LNCaP clone FGC (cell line): ENCODE measurements around the gene BUD31.

Experiments used
- DNase-seq: peaks from one replicate; pipeline ENCODE4 v3.0.0-alpha.2; 2011; ENCODE audit warnings: low read depth
- H3K4me3 ChIP-seq: 2 replicates; pipeline ENCODE4 v1.5.1; 2011; ENCODE audit warnings: mild to moderate bottlenecking, low read depth, low read length, control low read depth
- TF ChIP-seq, protein P1 (sequence below): IDR thresholded peaks from 2 replicates; pipeline ENCODE4 v1.5.1; 2012; ENCODE audit warnings: mild to moderate bottlenecking; ENCODE audit not compliant: control insufficient read depth, insufficient read depth; ENCODE audit errors: extremely low read depth

The BUD31 gene

DNA sequence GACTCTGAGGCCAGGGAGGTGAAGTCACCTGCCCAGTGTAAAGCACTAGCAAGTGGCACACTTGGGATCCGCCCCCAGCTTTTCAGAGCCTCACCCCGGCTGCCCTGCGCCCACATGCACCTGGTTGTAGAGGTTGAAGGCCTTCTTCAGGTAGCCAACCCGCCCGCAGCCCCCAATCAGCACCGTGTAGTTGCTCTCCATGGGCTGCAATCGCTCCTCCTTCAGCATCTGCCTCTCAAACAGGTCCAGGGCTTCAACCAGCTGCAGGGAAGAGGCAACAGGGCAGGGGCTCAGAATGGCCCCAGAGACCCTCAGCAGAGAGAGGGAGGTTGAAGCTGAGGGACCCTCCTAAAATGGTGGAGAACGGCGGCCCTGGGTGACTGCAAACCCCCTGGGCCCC is 24.4 kb downstream of the BUD31 start:
- no peak overlapping the region for H3K4me3 ChIP-seq
- no peak for DNase-seq
- TF ChIP-seq, protein P1, sequence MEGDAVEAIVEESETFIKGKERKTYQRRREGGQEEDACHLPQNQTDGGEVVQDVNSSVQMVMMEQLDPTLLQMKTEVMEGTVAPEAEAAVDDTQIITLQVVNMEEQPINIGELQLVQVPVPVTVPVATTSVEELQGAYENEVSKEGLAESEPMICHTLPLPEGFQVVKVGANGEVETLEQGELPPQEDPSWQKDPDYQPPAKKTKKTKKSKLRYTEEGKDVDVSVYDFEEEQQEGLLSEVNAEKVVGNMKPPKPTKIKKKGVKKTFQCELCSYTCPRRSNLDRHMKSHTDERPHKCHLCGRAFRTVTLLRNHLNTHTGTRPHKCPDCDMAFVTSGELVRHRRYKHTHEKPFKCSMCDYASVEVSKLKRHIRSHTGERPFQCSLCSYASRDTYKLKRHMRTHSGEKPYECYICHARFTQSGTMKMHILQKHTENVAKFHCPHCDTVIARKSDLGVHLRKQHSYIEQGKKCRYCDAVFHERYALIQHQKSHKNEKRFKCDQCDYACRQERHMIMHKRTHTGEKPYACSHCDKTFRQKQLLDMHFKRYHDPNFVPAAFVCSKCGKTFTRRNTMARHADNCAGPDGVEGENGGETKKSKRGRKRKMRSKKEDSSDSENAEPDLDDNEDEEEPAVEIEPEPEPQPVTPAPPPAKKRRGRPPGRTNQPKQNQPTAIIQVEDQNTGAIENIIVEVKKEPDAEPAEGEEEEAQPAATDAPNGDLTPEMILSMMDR = no peak

DNA sequence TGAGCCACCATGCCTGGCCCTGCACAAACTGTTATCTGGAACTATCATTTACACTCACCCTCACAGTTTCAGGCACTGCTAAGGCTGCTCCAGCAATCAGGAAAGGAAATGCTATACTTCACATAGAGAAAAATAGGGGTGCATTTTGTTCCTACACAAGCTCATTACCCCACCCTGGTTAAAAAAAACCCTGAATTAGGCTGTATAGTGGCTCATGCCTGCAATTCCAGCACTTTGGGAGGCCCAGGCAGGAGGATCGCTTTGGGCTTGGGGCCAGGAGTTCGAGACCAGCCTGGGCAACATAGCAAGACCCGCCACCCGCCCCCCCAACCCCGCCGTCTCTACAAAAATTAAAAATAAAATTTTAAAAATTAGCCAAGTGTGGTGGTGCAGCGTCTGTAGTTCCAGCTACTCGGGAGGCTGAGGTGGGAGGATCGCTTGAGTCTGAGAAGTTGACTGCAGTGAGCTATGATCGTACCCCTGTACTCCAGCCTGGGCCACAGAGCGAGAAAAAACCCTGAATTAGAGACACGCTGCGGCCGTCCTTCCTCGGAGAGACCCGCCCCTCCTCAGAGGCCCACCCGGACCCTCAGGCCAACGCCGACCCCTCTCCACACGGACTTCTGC is 29.3 kb downstream of the BUD31 start:
- no peak for DNase-seq
- TF ChIP-seq, protein P1 = no peak
- peak overlapping the region; percentile 97 for H3K4me3 ChIP-seq

DNA sequence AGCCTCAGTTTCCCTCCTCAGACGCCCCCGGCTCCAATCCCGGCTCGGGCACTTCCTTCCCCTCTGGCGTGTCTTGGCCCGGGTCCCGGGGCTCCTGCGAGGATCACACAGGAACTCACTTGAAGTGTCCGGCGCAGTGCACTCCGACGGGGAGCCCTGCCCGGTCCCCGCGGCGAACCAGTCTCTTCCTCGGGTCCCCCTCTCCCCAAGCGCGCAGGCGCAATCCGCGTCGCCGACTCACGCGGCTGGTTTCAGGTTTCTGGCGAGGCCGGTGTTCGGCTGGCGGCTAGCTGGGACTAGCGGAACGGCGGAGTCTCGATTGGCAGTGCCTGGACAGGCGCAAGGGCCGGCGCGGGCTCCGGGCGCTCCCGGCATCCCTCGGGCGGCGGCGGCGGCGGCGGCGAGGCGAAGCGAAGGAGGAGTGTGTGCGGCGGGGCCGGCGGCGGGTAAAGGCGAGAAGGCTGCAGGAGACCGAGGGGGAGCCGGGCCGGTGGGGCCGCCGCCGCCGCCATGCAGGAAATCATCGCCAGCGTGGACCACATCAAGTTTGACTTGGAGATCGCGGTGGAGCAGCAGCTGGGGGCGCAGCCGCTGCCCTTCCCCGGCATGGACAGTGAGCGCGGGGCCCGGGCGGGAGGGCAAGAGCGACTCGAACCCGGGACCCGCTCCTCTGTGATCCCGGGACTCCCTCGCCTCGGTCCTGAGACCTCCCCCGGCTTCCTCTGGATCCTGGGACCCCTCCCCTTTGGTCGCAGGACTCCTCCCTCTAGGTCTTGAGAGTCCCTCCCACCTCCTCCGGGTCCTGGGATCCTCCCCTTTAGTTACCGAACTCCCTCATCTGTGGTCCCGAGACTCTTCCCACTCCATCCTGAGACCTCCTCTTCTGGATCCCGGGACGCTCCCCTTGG is 30.1 kb downstream of the BUD31 start, which contains the start of the genes CPSF4 and PTCD1:
Gene CPSF4 (plus strand): TSS at position 371 of the 908 bp plus-strand sequence. CDS start 140 bp downstream, at position 511.
Gene PTCD1 (minus strand): TSS at position 226 of the 908 bp plus-strand sequence. CDS start 3,556 bp downstream, outside the sequence.
- DNase-seq = peak; percentile 84
- peak within 1 kb of the TSS; percentile 97 for H3K4me3 ChIP-seq
- TF ChIP-seq, protein P1 = no peak

DNA sequence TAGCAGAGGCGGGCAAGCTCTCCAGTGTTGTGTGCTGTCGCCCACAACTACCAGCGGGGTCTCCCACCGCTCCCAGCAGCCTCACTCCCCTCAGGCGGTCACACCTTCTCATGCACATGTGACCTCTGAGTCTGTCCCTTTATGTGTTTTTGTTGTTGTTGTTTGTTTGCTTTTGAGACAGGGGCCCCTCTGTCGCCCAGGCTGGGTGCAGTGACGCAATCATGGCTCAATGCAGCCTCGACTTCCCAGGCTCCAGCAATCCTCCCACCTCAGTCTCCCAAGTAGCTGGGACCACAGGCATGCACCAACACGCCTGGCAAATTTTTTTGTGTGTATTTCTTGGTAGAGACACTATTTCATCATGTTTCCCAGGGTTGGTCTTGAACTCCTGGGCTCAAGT is 31.4 kb downstream of the BUD31 start:
- TF ChIP-seq, protein P1 = no peak
- DNase-seq = no peak
- peak overlapping the region; percentile 97 for H3K4me3 ChIP-seq

DNA sequence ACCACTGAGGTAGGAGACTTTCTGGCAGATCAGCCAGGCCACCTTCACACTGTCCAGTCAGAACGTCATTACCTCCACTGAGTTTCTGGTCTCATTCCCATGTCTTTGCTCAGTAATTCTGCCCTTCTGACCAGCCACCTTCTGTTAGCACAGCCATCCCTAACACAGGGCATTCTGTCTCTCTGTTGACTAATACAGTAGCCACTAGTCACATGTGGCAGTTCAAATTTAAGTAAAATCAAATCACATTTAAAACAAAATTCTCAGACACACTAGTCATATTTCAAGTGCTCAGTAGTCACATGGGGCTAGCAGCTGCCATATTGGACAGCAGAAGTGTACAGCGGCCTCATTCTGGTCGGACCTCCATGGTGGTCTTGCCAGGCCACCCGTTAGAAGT is 37.3 kb downstream of the BUD31 start:
- DNase-seq = no peak
- no peak overlapping the region for H3K4me3 ChIP-seq
- TF ChIP-seq, protein P1 = no peak

DNA sequence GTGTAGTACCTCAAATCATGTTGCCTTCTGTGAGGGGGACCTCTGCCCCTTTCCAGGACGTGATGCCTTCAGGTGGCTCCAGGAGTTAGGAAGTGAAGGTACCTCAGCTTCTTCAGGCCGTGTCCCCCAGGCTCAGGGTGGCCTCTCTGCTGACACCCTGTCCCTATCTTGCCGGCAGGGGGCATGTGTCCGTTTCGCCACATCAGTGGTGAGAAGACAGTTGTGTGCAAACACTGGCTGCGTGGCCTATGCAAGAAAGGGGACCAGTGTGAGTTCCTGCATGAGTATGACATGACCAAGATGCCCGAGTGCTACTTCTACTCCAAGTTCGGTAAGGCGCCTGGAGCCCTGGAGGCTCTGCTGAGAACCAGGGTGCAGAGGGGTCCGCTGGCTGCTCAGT is 39.2 kb downstream of the BUD31 start:
- no peak for DNase-seq
- no peak overlapping the region for H3K4me3 ChIP-seq
- TF ChIP-seq, protein P1 = peak; percentile 68

DNA sequence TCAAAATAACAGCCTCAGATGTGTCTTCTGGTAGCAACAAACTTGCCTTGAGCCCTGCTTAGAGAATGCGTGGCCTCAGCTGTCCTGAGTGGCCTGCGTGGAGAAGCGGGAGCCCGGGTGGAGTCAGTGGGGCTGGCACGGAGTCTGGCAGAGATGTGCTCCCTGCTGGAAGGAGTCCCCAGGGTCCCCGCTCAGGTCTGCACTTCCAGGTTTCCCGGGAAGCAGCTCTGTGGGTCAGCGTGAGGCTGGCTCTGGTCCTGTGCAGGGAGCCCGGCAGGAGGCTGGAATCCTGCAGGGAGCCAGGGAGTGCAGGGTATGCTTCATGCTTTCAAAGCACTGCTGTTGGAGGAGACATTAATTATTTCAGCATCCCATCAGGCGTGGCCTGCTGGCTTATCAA is 40.1 kb downstream of the BUD31 start:
- TF ChIP-seq, protein P1 = no peak
- DNase-seq = no peak
- no peak overlapping the region for H3K4me3 ChIP-seq
